HFFc6 (cell line): ENCODE data around the gene SLFN13. TPM values are rescaled to one million over a fixed set of nuclear protein-coding genes. Genes with fewer than 3 reads are reported as not detected.

Experiments used
- DNase-seq: peaks from one replicate; pipeline ENCODE4 v3.0.0-alpha.2; 2018
- H3K27ac Mint-ChIP-seq: 2 replicates; pipeline ENCODE4 v1.8.0; 2020; ENCODE audit warnings: mild to moderate bottlenecking, mixed read lengths
- H3K27me3 Mint-ChIP-seq: 2 replicates; pipeline ENCODE4 v1.8.0; 2021; ENCODE audit warnings: mild to moderate bottlenecking, moderate library complexity, mixed read lengths; ENCODE audit not compliant: insufficient read depth
- H3K36me3 Mint-ChIP-seq: 2 replicates; pipeline ENCODE4 v1.8.0; 2021; ENCODE audit warnings: low read depth, mixed read lengths
- H3K4me1 Mint-ChIP-seq: 2 replicates; pipeline ENCODE4 v1.8.0; 2020; ENCODE audit warnings: low read depth, mixed read lengths
- H3K4me3 Mint-ChIP-seq: 2 replicates; pipeline ENCODE4 v1.8.0; 2020; ENCODE audit warnings: mild to moderate bottlenecking, moderate library complexity, mixed read lengths
- H3K9me3 Mint-ChIP-seq: 2 replicates; pipeline ENCODE4 v1.8.0; 2020; ENCODE audit warnings: mild to moderate bottlenecking, mixed read lengths
- CTCF ChIP-seq: fragments of 200-600 bp; sonication (generic); IDR thresholded peaks from 2 replicates; pipeline ENCODE4 v1.5.0; 2021; ENCODE audit warnings: antibody characterized with exemption, mild to moderate bottlenecking
- total RNA-seq, 6 experiments: library from RNA; stranded (reverse); fragmentation: NEBNext Ultra II Directional; extraction: Animal tissue kit (Norgen Biotek cat#: 25700); gene quantifications; 2 replicates in 1 of 6; 3 replicates in 5 of 6; pipeline ENCODE4 v1.2.3, GENCODE V29; 2021

Gene SLFN13
- total RNA-seq, 6 experiments from 2014 or later, result 8.3 to 12.0 (median 10.8) TPM

- no peaks in the 10 kb centered on the region for H3K9me3 Mint-ChIP-seq
- peak overlapping the region; percentile 45; the same call in 1 of the 2 replicates for H3K4me3 Mint-ChIP-seq
- no peaks in the 10 kb centered on the region for H3K36me3 Mint-ChIP-seq
- peaks cover 5% of the 10 kb centered on the region; the same call in 1 of the 2 replicates for H3K4me1 Mint-ChIP-seq
- H3K27ac Mint-ChIP-seq, result no peak overlapping the region
- H3K27me3 Mint-ChIP-seq, result peaks cover 38% of the 10 kb centered on the region
- no peak for DNase-seq
- no peak for TF ChIP-seq CTCF
Measured at GRCh38 chr17:35449371-35449931, 885 bp upstream of the SLFN13 start.

DNA sequence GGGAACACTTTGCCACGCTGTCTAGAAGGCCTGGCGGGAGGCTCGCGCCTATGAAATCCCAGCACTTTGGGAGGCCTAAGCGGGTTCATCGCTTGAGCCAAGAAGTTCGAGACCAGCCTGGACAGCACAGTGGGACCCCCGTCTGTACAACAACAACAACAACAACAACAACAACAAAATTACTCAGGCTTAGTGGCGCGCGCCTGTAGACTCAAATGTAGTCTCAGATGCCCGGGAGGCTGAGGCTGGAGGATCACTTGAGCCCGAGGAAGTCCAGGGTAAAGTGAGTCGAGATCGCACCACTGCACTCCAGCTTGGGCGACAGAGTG lies 297 bp upstream of the SLFN13 start:
- H3K27ac Mint-ChIP-seq, result 0 out of 2 replicates have a peak overlapping the region, but pooled peaks have one; percentile 34
- H3K36me3 Mint-ChIP-seq, result no peaks in the 10 kb centered on the region
- H3K27me3 Mint-ChIP-seq, result peaks cover 38% of the 10 kb centered on the region
- DNase-seq, result no peak
- H3K4me3 Mint-ChIP-seq, result peak overlapping the region; percentile 88
- peaks cover 5% of the 10 kb centered on the region; the same call in 1 of the 2 replicates for H3K4me1 Mint-ChIP-seq
- no peak for TF ChIP-seq CTCF
- H3K9me3 Mint-ChIP-seq, result no peaks in the 10 kb centered on the region

GRCh38 chr17:35447499-35447898 lies 1.1 kb downstream of the SLFN13 start:
- Mint-ChIP-seq H3K27me3 (peaks cover 31% of the 10 kb centered on the region), H3K27ac (no peak overlapping the region), H3K36me3 (no peaks in the 10 kb centered on the region), H3K9me3 (no peaks in the 10 kb centered on the region), H3K4me1 (peaks cover 5% of the 10 kb centered on the region; the same call in 1 of the 2 replicates), H3K4me3 (peak overlapping the region; percentile 88; the same call in 1 of the 2 replicates)
- no peak for DNase-seq
- TF ChIP-seq CTCF, result no peak

DNA sequence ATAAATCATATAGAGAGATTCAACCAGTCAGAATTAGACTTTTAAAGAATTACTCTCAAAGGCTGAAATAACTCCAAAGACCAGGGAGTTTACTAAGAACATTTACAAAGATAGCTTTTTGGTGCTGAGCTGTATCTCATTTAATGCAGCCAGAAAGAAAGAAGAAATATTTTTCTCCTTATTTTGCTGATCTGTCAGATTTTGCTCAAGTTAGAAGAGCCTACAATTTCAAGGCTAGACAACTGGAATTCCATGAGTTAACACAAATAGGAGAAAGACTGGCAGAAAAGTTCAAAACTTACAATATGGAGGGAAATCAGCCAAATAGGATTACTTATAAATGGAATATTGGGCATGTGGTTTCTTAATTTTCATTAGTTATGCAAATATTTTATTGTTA lies 10.1 kb downstream of the SLFN13 start:
- H3K27ac Mint-ChIP-seq, result no peak overlapping the region
- TF ChIP-seq CTCF, result no peak
- H3K9me3 Mint-ChIP-seq, result no peaks in the 10 kb centered on the region
- H3K36me3 Mint-ChIP-seq, result no peaks in the 10 kb centered on the region
- H3K4me1 Mint-ChIP-seq, result peaks cover 9% of the 10 kb centered on the region
- H3K4me3 Mint-ChIP-seq, result no peak overlapping the region
- DNase-seq, result no peak
- no peaks in the 10 kb centered on the region for H3K27me3 Mint-ChIP-seq

GRCh38 chr17:35433075-35433894 lies 15.3 kb downstream of the SLFN13 start:
- TF ChIP-seq CTCF, result peak; percentile 67
- H3K36me3 Mint-ChIP-seq, result peaks cover 28% of the 10 kb centered on the region
- peak overlapping the region; percentile 95 for H3K4me3 Mint-ChIP-seq
- peaks cover 37% of the 10 kb centered on the region for H3K4me1 Mint-ChIP-seq
- peak overlapping the region; percentile 98 for H3K27ac Mint-ChIP-seq
- no peaks in the 10 kb centered on the region for H3K9me3 Mint-ChIP-seq
- peaks cover 2% of the 10 kb centered on the region; the same call in 1 of the 2 replicates for H3K27me3 Mint-ChIP-seq
- DNase-seq, result peak; percentile 99
